Measurements from ENCODE around the gene CISD1. TPM values are rescaled to one million over a fixed set of nuclear protein-coding genes. Genes with fewer than 3 reads are reported as not detected.
A peak's percentile ranks its signal among the peaks of the same experiment; 100 is the strongest.

The CISD1 gene
- total and polyA plus RNA-seq, 2 donors (not counting 3 experiments of a cell fraction or from before 2014, with no cell fraction given) = 25.5 to 53.0 TPM

GRCh38 chr10:58267713-58268453, 1.1 kb upstream of the CISD1 start, which contains the start of gene IPMK:
IPMK (minus strand) TSS chr10:58267894; CDS start chr10:58267611, 283 bp downstream.
- no peaks in the 10 kb centered on the region for H3K36me3 ChIP-seq (ENCODE audit: control insufficient read depth in 2 of 2, extremely low read depth in 1 of 2, insufficient read depth in 2 of 2, low read length in 2 of 2)
- peak within 1 kb of the TSS; percentile 58 for H3K27ac ChIP-seq (ENCODE audit: insufficient read depth, low read depth, low read length)

GRCh38 chr10:58268454-58268945, 462 bp upstream of the CISD1 start:
- no peak for DNase-seq (ENCODE audit: low read depth, low spot score)
- CTCF ChIA-PET = interaction anchor here (0.7 to 3.9 kb wide), 5 partner anchors 15 to 91 kb away, joined by 3 to 31 read pairs (median 10); no protein-coding TSS in a partner anchor
- TF ChIP-seq POLR2AphosphoS5 (IDR thresholded peaks at IDR 0.05; ENCODE audit: insufficient read depth, low read depth, low read length) (no peak), JUN (IDR thresholded peaks at IDR 0.05; ENCODE audit: borderline replicate concordance, insufficient read depth, insufficient read length, low read depth) (no peak), POLR2A (IDR thresholded peaks at IDR 0.05; ENCODE audit: low read depth, low read length) (peak; percentile 7)
- H4K20me1 ChIP-seq (replicated peaks; ENCODE audit: control insufficient read depth, extremely low read depth, insufficient read depth, low read length) = peaks cover 2% of the 10 kb centered on the region
- no peak for FAIRE-seq
- peak overlapping the region; percentile 82 for H2AFZ ChIP-seq (ENCODE audit: low read depth, low read length)
- no TSS peak for BruUV-seq (replicated peaks)
- H3K9ac ChIP-seq (replicated peaks; ENCODE audit: extremely low read depth, insufficient read depth, low read length) = peak overlapping the region; percentile 46
- no peaks in the 10 kb centered on the region for H3K27me3 ChIP-seq (ENCODE audit: control insufficient read depth in 2 of 2, insufficient read depth in 2 of 2, low read length in 2 of 2)
- H3K9me1 ChIP-seq (replicated peaks; ENCODE audit: control insufficient read depth, extremely low read depth, insufficient read depth, low read length) = no peaks in the 10 kb centered on the region
- peaks cover 43% of the 10 kb centered on the region for H3K4me1 ChIP-seq (ENCODE audit: control insufficient read depth, extremely low read depth, insufficient read depth, low read length)
- H3K4me2 ChIP-seq (ENCODE audit: insufficient read depth, low read length) = peak overlapping the region; percentile 96
- no peaks in the 10 kb centered on the region for H3K9me3 ChIP-seq (replicated peaks; ENCODE audit: control insufficient read depth, insufficient read depth, low read length)
- peak overlapping the region; percentile 51 for H3K27ac ChIP-seq (ENCODE audit: insufficient read depth, low read depth, low read length)
- H3K36me3 ChIP-seq (ENCODE audit: control insufficient read depth in 2 of 2, extremely low read depth in 1 of 2, insufficient read depth in 2 of 2, low read length in 2 of 2) = no peaks in the 10 kb centered on the region
- H3K4me3 ChIP-seq (replicated peaks in 1 of 3; ENCODE audit: insufficient read depth in 1 of 3, low read depth in 1 of 3, low read length in 3 of 3) = peak overlapping the region; percentile 46 to 82 (median 72)
- intact Hi-C loops (cut with micrococcal nuclease) (loop anchor here (1.0 kb wide), 2 partner anchors 23 to 91 kb away; no protein-coding TSS in a partner anchor), dilution Hi-C loops (cut with MboI; ENCODE audit: extremely low pct_ligation_motif_present, low sequenced_read_pairs) (no loop called here)
- POLR2A ChIA-PET = interaction anchor here (0.5 to 1.5 kb wide), 9 partner anchors 8 to 89 kb away, joined by 3 to 7 read pairs (median 3); partner anchors contain the start of gene UBE2D1
- peaks cover 69% of the 10 kb centered on the region for H3K79me2 ChIP-seq (ENCODE audit: control insufficient read depth, insufficient read depth, low read length)

More at GRCh38 chr10:58267713-58268453, 1.1 kb upstream of the CISD1 start, which contains the start of gene IPMK:
- Histone ChIP-seq H3K9me1 (replicated peaks; ENCODE audit: control insufficient read depth, extremely low read depth, insufficient read depth, low read length) (no peaks in the 10 kb centered on the region), H3K4me1 (ENCODE audit: control insufficient read depth, extremely low read depth, insufficient read depth, low read length) (peaks cover 37% of the 10 kb centered on the region), H2AFZ (ENCODE audit: low read depth, low read length) (peak within 1 kb of the TSS; percentile 82), H4K20me1 (replicated peaks; ENCODE audit: control insufficient read depth, extremely low read depth, insufficient read depth, low read length) (peaks cover 2% of the 10 kb centered on the region), H3K4me3 (replicated peaks in 1 of 3; ENCODE audit: insufficient read depth in 1 of 3, low read depth in 1 of 3, low read length in 3 of 3) (peak within 1 kb of the TSS; percentile 47 to 82 (median 82)), H3K79me2 (ENCODE audit: control insufficient read depth, insufficient read depth, low read length) (peaks cover 66% of the 10 kb centered on the region), H3K9me3 (replicated peaks; ENCODE audit: control insufficient read depth, insufficient read depth, low read length) (no peaks in the 10 kb centered on the region), H3K9ac (replicated peaks; ENCODE audit: extremely low read depth, insufficient read depth, low read length) (peak within 1 kb of the TSS; percentile 64), H3K27me3 (ENCODE audit: control insufficient read depth in 2 of 2, insufficient read depth in 2 of 2, low read length in 2 of 2) (no peaks in the 10 kb centered on the region), H3K4me2 (ENCODE audit: insufficient read depth, low read length) (peak within 1 kb of the TSS; percentile 96)
- dilution Hi-C loops (cut with MboI; ENCODE audit: extremely low pct_ligation_motif_present, low sequenced_read_pairs) (no loop called here), intact Hi-C loops (cut with micrococcal nuclease) (loop anchor here (1.0 kb wide), 2 partner anchors 23 to 91 kb away; no protein-coding TSS in a partner anchor)
- DNase-seq (ENCODE audit: low read depth, low spot score) = peak; percentile 95
- BruUV-seq (replicated peaks) = no TSS peak
- peak; percentile 48 for FAIRE-seq
- CTCF ChIA-PET = interaction anchor here (0.9 to 3.9 kb wide), 4 partner anchors 15 to 90 kb away, joined by 3 to 31 read pairs (median 12); no protein-coding TSS in a partner anchor
- POLR2A ChIA-PET = interaction anchor here (0.6 to 1.5 kb wide), 6 partner anchors 9 to 89 kb away, joined by 3 to 7 read pairs (median 4); partner anchors contain the start of gene UBE2D1
- TF ChIP-seq POLR2A (IDR thresholded peaks at IDR 0.05; ENCODE audit: low read depth, low read length) (peak; percentile 42), MAX (IDR thresholded peaks at IDR 0.05; ENCODE audit: insufficient read depth, insufficient read length) (peak; percentile 52), EZH2 (IDR thresholded peaks at IDR 0.05; ENCODE audit: borderline replicate concordance, low read depth, low read length, severe bottlenecking) (no peak)
